ENCODE results near the gene ADD3. TPM values are rescaled to one million over a fixed set of nuclear protein-coding genes. Genes with fewer than 3 reads are reported as not detected.
A peak's percentile ranks its signal among the peaks of the same experiment; 100 is the strongest.

Gene ADD3
- total RNA-seq, 1 experiment from 2014 or later, result 59.9 TPM

DNA sequence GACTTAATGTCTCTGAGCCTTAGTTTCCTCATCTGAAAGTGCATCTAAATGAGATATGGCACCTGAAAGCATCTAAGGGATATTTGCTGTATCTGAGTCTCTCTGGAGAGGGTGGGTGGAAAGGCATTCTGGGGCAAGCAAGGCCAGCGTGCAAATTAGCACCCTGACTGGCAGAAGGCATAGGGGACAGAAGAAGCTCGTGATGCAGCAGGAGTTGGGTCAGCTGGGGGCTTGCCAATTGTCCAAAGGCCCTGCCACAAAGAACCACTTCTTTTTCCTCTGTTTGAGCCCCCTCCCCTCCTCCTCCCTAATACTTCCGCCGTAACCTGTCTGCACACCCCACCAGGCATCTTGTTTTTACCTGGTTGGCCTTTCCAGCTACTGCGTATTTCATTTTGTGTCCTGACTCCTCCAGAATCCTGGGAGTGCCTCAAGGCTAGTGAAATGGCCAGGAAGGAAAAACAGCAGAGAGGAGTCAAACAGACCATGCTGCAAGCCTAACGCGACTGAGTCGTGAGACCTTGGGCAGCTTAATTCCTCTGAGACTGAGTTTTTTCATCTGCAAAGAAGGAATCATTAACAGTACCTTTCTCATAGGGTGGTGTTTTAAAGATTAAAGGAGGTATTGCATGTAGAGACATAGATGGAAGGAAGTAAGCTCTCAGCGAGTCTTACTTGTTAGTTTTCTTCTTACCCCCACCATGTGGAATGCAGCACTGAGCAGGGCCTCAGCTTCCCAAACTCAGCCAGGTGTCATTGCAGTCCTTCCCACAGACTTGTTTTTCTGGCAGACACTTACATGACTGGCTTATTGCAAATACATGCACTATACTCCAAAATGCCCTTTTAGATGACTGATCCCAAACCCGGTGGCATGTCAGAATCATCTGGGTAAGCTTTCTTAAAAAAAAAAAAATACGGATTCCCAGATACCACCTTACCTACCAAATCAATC lies 150.5 kb downstream of the ADD3 start:
- H4K8ac ChIP-seq (replicated peaks; ENCODE audit: insufficient read length, low read depth, low read length), result no peak overlapping the region
- H2BK20ac ChIP-seq (ENCODE audit: low read depth, low read length, poor library complexity, severe bottlenecking), result no peak overlapping the region
- TF ChIP-seq, protein P1, sequence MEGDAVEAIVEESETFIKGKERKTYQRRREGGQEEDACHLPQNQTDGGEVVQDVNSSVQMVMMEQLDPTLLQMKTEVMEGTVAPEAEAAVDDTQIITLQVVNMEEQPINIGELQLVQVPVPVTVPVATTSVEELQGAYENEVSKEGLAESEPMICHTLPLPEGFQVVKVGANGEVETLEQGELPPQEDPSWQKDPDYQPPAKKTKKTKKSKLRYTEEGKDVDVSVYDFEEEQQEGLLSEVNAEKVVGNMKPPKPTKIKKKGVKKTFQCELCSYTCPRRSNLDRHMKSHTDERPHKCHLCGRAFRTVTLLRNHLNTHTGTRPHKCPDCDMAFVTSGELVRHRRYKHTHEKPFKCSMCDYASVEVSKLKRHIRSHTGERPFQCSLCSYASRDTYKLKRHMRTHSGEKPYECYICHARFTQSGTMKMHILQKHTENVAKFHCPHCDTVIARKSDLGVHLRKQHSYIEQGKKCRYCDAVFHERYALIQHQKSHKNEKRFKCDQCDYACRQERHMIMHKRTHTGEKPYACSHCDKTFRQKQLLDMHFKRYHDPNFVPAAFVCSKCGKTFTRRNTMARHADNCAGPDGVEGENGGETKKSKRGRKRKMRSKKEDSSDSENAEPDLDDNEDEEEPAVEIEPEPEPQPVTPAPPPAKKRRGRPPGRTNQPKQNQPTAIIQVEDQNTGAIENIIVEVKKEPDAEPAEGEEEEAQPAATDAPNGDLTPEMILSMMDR (conservative IDR thresholded peaks at IDR 0.05), result no peak
- H3K4ac ChIP-seq (ENCODE audit: low read depth, low read length), result no peak overlapping the region
- H3K4me2 ChIP-seq (ENCODE audit: insufficient read depth, insufficient read length, low read length), result no peak overlapping the region
- H3K79me1 ChIP-seq (ENCODE audit: insufficient read depth, low read depth, low read length, poor library complexity, severe bottlenecking), result no peaks in the 10 kb centered on the region
- Mint-ChIP-seq H3K4me1 (peaks cover 22 to 25% of the 10 kb centered on the region in 2 experiments), H3K36me3 (ENCODE audit: insufficient read depth in 1 of 3, low read depth in 3 of 3) (no peaks in the 10 kb centered on the region), H3K27me3 (ENCODE audit: low read depth) (peaks cover 97% of the 10 kb centered on the region), H3K9me3 (no peaks in the 10 kb centered on the region), H3K27ac (no peak overlapping the region), H3K4me3 (no peak overlapping the region)
- H2AK5ac ChIP-seq (ENCODE audit: insufficient read length, low read length), result no peak overlapping the region
- no CpG with 5 or more reads among the region's 11 CpGs for WGBS (ENCODE audit: extremely low coverage, insufficient read length, low lambda C conversion rate)
- no peak overlapping the region for H2AFZ ChIP-seq (ENCODE audit: low read length)
- H3K23me2 ChIP-seq (ENCODE audit: insufficient read length, low read depth, low read length, poor library complexity, severe bottlenecking), result no peaks in the 10 kb centered on the region
- no peak overlapping the region for H2BK5ac ChIP-seq (ENCODE audit: insufficient read length, low read length)
- peaks cover 2% of the 10 kb centered on the region; the same call in 1 of the 2 replicates for H3K4me1 ChIP-seq (ENCODE audit: insufficient read depth, low read length)
- H3K23ac ChIP-seq (ENCODE audit: insufficient read length, low read depth, low read length), result no peak overlapping the region
- no peak overlapping the region for H3K18ac ChIP-seq (ENCODE audit: insufficient read length, low read depth, low read length)
- peak; percentile 20 for DNase-seq
- no peak overlapping the region for H4K91ac ChIP-seq (ENCODE audit: insufficient read length, low read depth, low read length)
- no peak overlapping the region for H3K56ac ChIP-seq (ENCODE audit: insufficient read length, low read depth, low read length)
- no peaks in the 10 kb centered on the region for H3K9me3 ChIP-seq (ENCODE audit: control insufficient read depth, low read depth, low read length)
- no peaks in the 10 kb centered on the region for H3K79me2 ChIP-seq (ENCODE audit: insufficient read depth, low read length)
- no peak overlapping the region for H3K14ac ChIP-seq (ENCODE audit: insufficient read depth, low read length)
- peaks cover 6% of the 10 kb centered on the region; the same call in 1 of the 2 replicates for H3K27me3 ChIP-seq (ENCODE audit: insufficient read depth, low read length)
- no peak overlapping the region for H2BK15ac ChIP-seq (ENCODE audit: low read depth, low read length)
- H3K9ac ChIP-seq (ENCODE audit: extremely low read depth, insufficient read length, low read length), result no peak overlapping the region
- no peak overlapping the region for H3T11ph ChIP-seq (ENCODE audit: low read length)
- H4K20me1 ChIP-seq (ENCODE audit: control insufficient read depth, insufficient read depth, insufficient read length), result peaks cover 2% of the 10 kb centered on the region
- no peak overlapping the region for H2BK12ac ChIP-seq (ENCODE audit: insufficient read length, low read depth, low read length)
- H2BK120ac ChIP-seq (ENCODE audit: low read depth, low read length, poor library complexity, severe bottlenecking), result no peak overlapping the region
- no peak overlapping the region for H4K5ac ChIP-seq (ENCODE audit: insufficient read length, low read depth, low read length)
- no peak overlapping the region for H3K27ac ChIP-seq (ENCODE audit: insufficient read length, low read depth, low read length)

All from H9 (cell line).